Uterus (tissue), 4 donors: Measurements from ENCODE around the gene COQ7. TPM values are rescaled to one million over a fixed set of nuclear protein-coding genes. Genes with fewer than 3 reads are reported as not detected.

Source experiments
- DNase-seq, 2 donors: peaks; one replicate each; pipeline ENCODE4 v3.0.0-alpha.2; 2019 to 2020
- H3K27ac ChIP-seq, 2 donors: fragments of 200-600 bp; sonication (generic); 1 replicate in 1 of 2; 2 replicates in 1 of 2; pipeline ENCODE4 v1.5.1; 2016 to 2018
- H3K27me3 ChIP-seq, 2 donors: fragments of 200-600 bp; sonication (generic); one replicate each; pipeline ENCODE4 v1.5.1; 2018 to 2019; ENCODE audit warnings: control low read depth in 1 of 2
- H3K36me3 ChIP-seq, 2 donors: fragments of 200-600 bp; sonication (generic); one replicate each; pipeline ENCODE4 v1.5.1; 2019; ENCODE audit warnings: control low read depth in 1 of 2
- H3K4me1 ChIP-seq, 2 donors: fragments of 200-600 bp; sonication (generic); one replicate each; pipeline ENCODE4 v1.5.1; 2018 to 2019; ENCODE audit warnings: control low read depth in 1 of 2
- H3K4me3 ChIP-seq, 2 donors: fragments of 200-600 bp; sonication (generic); 1 replicate in 1 of 2; 2 replicates in 1 of 2; pipeline ENCODE4 v1.5.1; 2018 to 2019; ENCODE audit warnings: mild to moderate bottlenecking in 1 of 2
- H3K9me3 ChIP-seq, 2 donors: fragments of 200-600 bp; sonication (generic); one replicate each; pipeline ENCODE4 v1.5.1; 2019; ENCODE audit warnings: control low read depth in 1 of 2
- CTCF ChIP-seq, 4 experiments: fragments of 200-600 bp in 2 of 4; fragments of 450-650 bp in 2 of 4; sonication (generic) in 2 of 4; IDR thresholded peaks; one replicate each; pipeline ENCODE4 v1.5.1; 2016 to 2019; ENCODE audit warnings: antibody characterized with exemption in 4 of 4, mild to moderate bottlenecking in 2 of 4, moderate library complexity in 1 of 4
- POLR2A ChIP-seq, 2 donors: fragments of 450-650 bp; IDR thresholded peaks; one replicate each; pipeline ENCODE4 v1.6.1; 2016; ENCODE audit warnings: antibody characterized with exemption in 2 of 2, mild to moderate bottlenecking in 1 of 2, moderate library complexity in 1 of 2
- intact Hi-C: fragments of 100-400 bp; cut with DNase I; formaldehyde crosslinking; loops from one replicate; pipeline ENCODE4 v1.15.1; 2023; ENCODE audit warnings: low total_unique reads
- total RNA-seq, 4 donors: library from RNA; depleted of rRNA in 3 of 4; stranded (reverse); fragments of >200 nt in 3 of 4; gene quantifications; one replicate each; pipeline versions ENCODE4 v1.1.0 to v1.2.4, GENCODE V29; 2014 to 2023
- donor health status: DM: yes; HTN: yes; CAD: no.

Gene COQ7
- total RNA-seq, 4 donors from 2014 or later = 9.7 to 40.2 (median 27.3) TPM

GRCh38 chr16:19031738-19032137 is 35.7 kb upstream of the COQ7 start:
- Histone ChIP-seq H3K4me1 (no peaks in the 10 kb centered on the region), H3K27me3 (no peaks in the 10 kb centered on the region), H3K9me3 (no peaks in the 10 kb centered on the region), H3K36me3 (no peaks in the 10 kb centered on the region), H3K27ac (no peak overlapping the region), H3K4me3 (no peak overlapping the region)
- intact Hi-C loops = no loop called here
- TF ChIP-seq CTCF (IDR thresholded peaks at IDR 0.05) = no peak
- no peak for TF ChIP-seq POLR2A (IDR thresholded peaks at IDR 0.05)
- DNase-seq = no peak

- intact Hi-C loops = no loop called here
- no peak for TF ChIP-seq CTCF (IDR thresholded peaks at IDR 0.05)
- no peak for TF ChIP-seq POLR2A (IDR thresholded peaks at IDR 0.05)
- no peaks in the 10 kb centered on the region for H3K4me1 ChIP-seq
- H3K27me3 ChIP-seq = no peaks in the 10 kb centered on the region
- H3K36me3 ChIP-seq = no peaks in the 10 kb centered on the region
- DNase-seq = no peak
- no peak overlapping the region for H3K27ac ChIP-seq
- H3K9me3 ChIP-seq = no peaks in the 10 kb centered on the region
- no peak overlapping the region for H3K4me3 ChIP-seq
Observed at GRCh38 chr16:19033761-19034160, 33.7 kb upstream of the COQ7 start.

- Histone ChIP-seq H3K27me3 (no peaks in the 10 kb centered on the region), H3K4me3 (no peak overlapping the region), H3K9me3 (no peaks in the 10 kb centered on the region), H3K4me1 (no peaks in the 10 kb centered on the region), H3K27ac (no peak overlapping the region), H3K36me3 (no peaks in the 10 kb centered on the region)
- TF ChIP-seq POLR2A (IDR thresholded peaks at IDR 0.05) (no peak), CTCF (IDR thresholded peaks at IDR 0.05) (no peak)
- intact Hi-C loops = no loop called here
- DNase-seq = no peak
Observed at GRCh38 chr16:19040400-19040799, 27.0 kb upstream of the COQ7 start.

- Histone ChIP-seq H3K4me3 (no peak overlapping the region), H3K4me1 (no peaks in the 10 kb centered on the region), H3K27me3 (no peaks in the 10 kb centered on the region), H3K9me3 (no peaks in the 10 kb centered on the region), H3K36me3 (no peaks in the 10 kb centered on the region), H3K27ac (no peak overlapping the region)
- no peak for DNase-seq
- TF ChIP-seq POLR2A (IDR thresholded peaks at IDR 0.05) = no peak
- TF ChIP-seq CTCF (IDR thresholded peaks at IDR 0.05) = no peak
- intact Hi-C loops = no loop called here
Observed at GRCh38 chr16:19044769-19045168, 22.6 kb upstream of the COQ7 start.

- H3K27ac ChIP-seq = no peak overlapping the region
- no peak for TF ChIP-seq POLR2A (IDR thresholded peaks at IDR 0.05)
- TF ChIP-seq CTCF (IDR thresholded peaks at IDR 0.05) = no peak
- H3K4me1 ChIP-seq = no peaks in the 10 kb centered on the region
- no peaks in the 10 kb centered on the region for H3K27me3 ChIP-seq
- H3K4me3 ChIP-seq = no peak overlapping the region
- H3K36me3 ChIP-seq = no peaks in the 10 kb centered on the region
- intact Hi-C loops = no loop called here
- no peak for DNase-seq
- H3K9me3 ChIP-seq = no peaks in the 10 kb centered on the region
Observed at GRCh38 chr16:19046062-19046461, 21.4 kb upstream of the COQ7 start.
